Panc1 (cell line): ENCODE results near the gene SLC46A3.

Experiments used
- CTCF ChIP-seq: fragments of 450-650 bp; IDR thresholded peaks from 2 replicates; pipeline ENCODE4 v1.5.1; 2017; ENCODE audit warnings: mild to moderate bottlenecking
- SIN3A ChIP-seq: IDR thresholded peaks from 2 replicates; pipeline ENCODE4 v1.6.1; 2012; ENCODE audit warnings: low read depth, mild to moderate bottlenecking, low read length, moderate library complexity, borderline replicate concordance; ENCODE audit not compliant: insufficient read depth

GRCh38 chr13:28699246-28699645 lies 19.5 kb downstream of the SLC46A3 start:
- no peak for TF ChIP-seq SIN3A
- no peak for TF ChIP-seq CTCF
